Caco-2 (cell line): ENCODE results near the gene DNAH1. TPM values are rescaled to one million over a fixed set of nuclear protein-coding genes. Genes with fewer than 3 reads are reported as not detected.

Experiments
- BruUV-seq: library from RNA; stranded (reverse); fragments of 400-500 nt; replicated peaks from 2 replicates; lab custom pipeline; 2021; lab: Mats Ljungman, UMichigan
- CTCF ChIA-PET: fragments of 300-600 bp; sonication (Branson Sonifier 250); formaldehyde crosslinking; loops from one replicate; lab custom pipeline; 2022; ENCODE audit warnings: antibody characterized with exemption; lab: Charles Lee
- POLR2A ChIA-PET: fragments of 300-600 bp; sonication (Branson Sonifier 250); formaldehyde crosslinking; loops from one replicate; lab custom pipeline; 2022; ENCODE audit warnings: antibody characterized with exemption; lab: Charles Lee
- DNase-seq, 2 experiments: peaks; one replicate each; pipeline versions ENCODE4 v3.0.0 to v3.0.0-alpha.2; 2020 to 2022
- H3K27me3 ChIP-seq: replicated peaks from 2 replicates; pipeline ENCODE4 v1.6.0; 2011; ENCODE audit warnings: low read length; ENCODE audit not compliant: control insufficient read depth, insufficient read depth
- H3K36me3 ChIP-seq: 2 replicates; pipeline ENCODE4 v1.5.1; 2011; ENCODE audit warnings: low read length; ENCODE audit not compliant: control insufficient read depth, insufficient read depth
- H3K4me1 ChIP-seq: fragments of 250-450 bp; sonication (Bioruptor Pico); 2 replicates; pipeline ENCODE4 v1.5.1; 2020; ENCODE audit warnings: mild to moderate bottlenecking
- H3K4me3 ChIP-seq: 2 replicates; pipeline ENCODE4 v1.5.1; 2011; ENCODE audit warnings: low read depth, mild to moderate bottlenecking, control low read depth, low read length
- H3K9me3 ChIP-seq: fragments of 250-450 bp; sonication (Bioruptor Pico); 2 replicates; pipeline ENCODE4 v1.5.1; 2020; ENCODE audit warnings: mild to moderate bottlenecking, moderate library complexity
- H3K27ac Mint-ChIP-seq: one replicate; pipeline ENCODE4 v1.8.0; 2022; ENCODE audit warnings: mixed read lengths; ENCODE audit not compliant: unreplicated experiment
- H3K27me3 Mint-ChIP-seq: one replicate; pipeline ENCODE4 v1.8.0; 2022; ENCODE audit warnings: mixed read lengths; ENCODE audit not compliant: insufficient read depth, unreplicated experiment
- H3K36me3 Mint-ChIP-seq: one replicate; pipeline ENCODE4 v1.8.0; 2022; ENCODE audit warnings: mild to moderate bottlenecking, mixed read lengths; ENCODE audit not compliant: insufficient read depth, unreplicated experiment
- H3K4me1 Mint-ChIP-seq: one replicate; pipeline ENCODE4 v1.8.0; 2022; ENCODE audit warnings: low read depth, mixed read lengths; ENCODE audit not compliant: unreplicated experiment
- H3K4me3 Mint-ChIP-seq: one replicate; pipeline ENCODE4 v1.8.0; 2022; ENCODE audit warnings: mild to moderate bottlenecking, moderate library complexity, mixed read lengths; ENCODE audit not compliant: unreplicated experiment
- H3K9me3 Mint-ChIP-seq: one replicate; pipeline ENCODE4 v1.8.0; 2022; ENCODE audit warnings: mixed read lengths; ENCODE audit not compliant: unreplicated experiment
- intact Hi-C: fragments of 100-400 bp; cut with micrococcal nuclease; formaldehyde crosslinking; loops from one replicate; pipeline ENCODE4 v1.10.0; 2022; ENCODE audit not compliant: unreplicated experiment
- total RNA-seq: library from RNA; stranded (reverse); gene quantifications from 2 replicates; pipeline ENCODE4 v1.2.3, GENCODE V29; 2022
- TF ChIP-seq, protein P1 (sequence below), 2 experiments: fragments of 200-600 bp in 1 of 2; IDR thresholded peaks; 1 replicate in 1 of 2; 2 replicates in 1 of 2; pipeline versions ENCODE4 v1.5.1 to v1.8.0; 2011 to 2022; ENCODE audit warnings: antibody characterized with exemption in 1 of 2, control low read depth in 1 of 2, inconsistent platforms in 1 of 2, low read depth in 1 of 2, low read length in 1 of 2, mild to moderate bottlenecking in 1 of 2, moderate library complexity in 1 of 2; ENCODE audit not compliant: insufficient read depth in 1 of 2, severe bottlenecking in 1 of 2, unreplicated experiment in 1 of 2

The DNAH1 gene
- total RNA-seq, 1 experiment from 2014 or later = 4.1 TPM

DNA sequence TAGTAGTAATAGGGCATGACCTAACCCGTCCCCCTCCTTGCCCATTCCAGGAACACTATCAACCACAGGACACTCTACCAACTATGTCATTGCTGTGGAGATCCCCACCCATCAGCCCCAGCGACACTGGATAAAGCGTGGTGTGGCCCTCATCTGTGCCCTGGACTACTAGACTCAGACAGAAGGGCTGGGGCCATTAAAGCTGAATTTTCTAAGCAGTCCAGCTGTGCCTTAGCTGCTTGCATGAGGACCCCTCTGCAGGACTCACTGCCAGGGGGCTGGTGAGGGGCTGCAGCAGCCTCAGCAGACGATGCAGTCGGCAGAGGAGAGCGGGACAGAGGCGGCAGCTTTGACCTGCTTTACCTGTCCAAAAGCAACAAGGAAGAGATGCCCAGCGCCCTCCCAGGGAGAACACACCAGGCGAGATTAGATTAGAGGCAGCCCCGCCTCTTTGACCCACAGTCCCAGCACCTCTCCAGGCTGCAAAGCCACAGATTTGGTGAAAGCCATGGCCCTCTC lies 84.2 kb downstream of the DNAH1 start:
- H3K9me3 Mint-ChIP-seq = no peaks in the 10 kb centered on the region
- DNase-seq = no peak
- H3K4me1 Mint-ChIP-seq = no peaks in the 10 kb centered on the region
- H3K36me3 Mint-ChIP-seq = peaks cover 22% of the 10 kb centered on the region
- no TSS peak for BruUV-seq
- intact Hi-C loops = no loop called here
- H3K4me3 Mint-ChIP-seq = no peak overlapping the region
- POLR2A ChIA-PET = no interaction called here
- Histone ChIP-seq H3K4me3 (no peak overlapping the region), H3K36me3 (no peaks in the 10 kb centered on the region), H3K4me1 (no peaks in the 10 kb centered on the region), H3K9me3 (no peaks in the 10 kb centered on the region), H3K27me3 (no peaks in the 10 kb centered on the region)
- CTCF ChIA-PET = no interaction called here
- no peaks in the 10 kb centered on the region for H3K27me3 Mint-ChIP-seq
- TF ChIP-seq, protein P1, sequence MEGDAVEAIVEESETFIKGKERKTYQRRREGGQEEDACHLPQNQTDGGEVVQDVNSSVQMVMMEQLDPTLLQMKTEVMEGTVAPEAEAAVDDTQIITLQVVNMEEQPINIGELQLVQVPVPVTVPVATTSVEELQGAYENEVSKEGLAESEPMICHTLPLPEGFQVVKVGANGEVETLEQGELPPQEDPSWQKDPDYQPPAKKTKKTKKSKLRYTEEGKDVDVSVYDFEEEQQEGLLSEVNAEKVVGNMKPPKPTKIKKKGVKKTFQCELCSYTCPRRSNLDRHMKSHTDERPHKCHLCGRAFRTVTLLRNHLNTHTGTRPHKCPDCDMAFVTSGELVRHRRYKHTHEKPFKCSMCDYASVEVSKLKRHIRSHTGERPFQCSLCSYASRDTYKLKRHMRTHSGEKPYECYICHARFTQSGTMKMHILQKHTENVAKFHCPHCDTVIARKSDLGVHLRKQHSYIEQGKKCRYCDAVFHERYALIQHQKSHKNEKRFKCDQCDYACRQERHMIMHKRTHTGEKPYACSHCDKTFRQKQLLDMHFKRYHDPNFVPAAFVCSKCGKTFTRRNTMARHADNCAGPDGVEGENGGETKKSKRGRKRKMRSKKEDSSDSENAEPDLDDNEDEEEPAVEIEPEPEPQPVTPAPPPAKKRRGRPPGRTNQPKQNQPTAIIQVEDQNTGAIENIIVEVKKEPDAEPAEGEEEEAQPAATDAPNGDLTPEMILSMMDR (IDR thresholded peaks at IDR 0.05; ENCODE audit: insufficient read depth in 1 of 2, low read depth in 1 of 2, low read length in 1 of 2, severe bottlenecking in 1 of 2, unreplicated experiment in 1 of 2) = no peak
- no peak overlapping the region for H3K27ac Mint-ChIP-seq

DNA sequence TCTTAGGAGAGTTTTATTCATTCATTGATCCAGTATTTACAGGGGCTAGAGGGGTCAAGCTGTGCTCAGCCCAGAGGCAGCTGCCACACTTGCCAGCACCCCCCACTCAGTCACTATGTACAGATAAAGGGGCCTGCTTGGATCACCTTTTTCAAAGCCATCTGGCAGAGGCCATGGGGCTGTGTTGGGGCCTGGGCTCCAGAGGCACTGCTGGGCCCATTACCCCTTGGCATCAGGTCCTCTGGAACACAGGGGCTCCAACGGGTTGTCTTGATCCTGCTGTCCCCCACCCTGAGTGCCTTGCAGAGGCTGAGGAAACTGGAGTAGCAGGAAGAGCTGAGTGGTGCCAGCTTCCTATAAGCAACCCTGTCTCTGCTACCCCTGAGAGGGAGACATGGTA lies 84.9 kb downstream of the DNAH1 start:
- Mint-ChIP-seq H3K27ac (no peak overlapping the region), H3K4me1 (no peaks in the 10 kb centered on the region), H3K4me3 (no peak overlapping the region), H3K36me3 (peaks cover 22% of the 10 kb centered on the region), H3K27me3 (no peaks in the 10 kb centered on the region), H3K9me3 (no peaks in the 10 kb centered on the region)
- Histone ChIP-seq H3K36me3 (peaks cover under 1% of the 10 kb centered on the region; the same call in 1 of the 2 replicates), H3K9me3 (no peaks in the 10 kb centered on the region), H3K4me3 (no peak overlapping the region), H3K4me1 (no peaks in the 10 kb centered on the region), H3K27me3 (no peaks in the 10 kb centered on the region)
- intact Hi-C loops = no loop called here
- POLR2A ChIA-PET = no interaction called here
- BruUV-seq = no TSS peak
- no peak for DNase-seq
- CTCF ChIA-PET = no interaction called here
- TF ChIP-seq, protein P1 (IDR thresholded peaks at IDR 0.05; ENCODE audit: insufficient read depth in 1 of 2, low read depth in 1 of 2, low read length in 1 of 2, severe bottlenecking in 1 of 2, unreplicated experiment in 1 of 2) = no peak

DNA sequence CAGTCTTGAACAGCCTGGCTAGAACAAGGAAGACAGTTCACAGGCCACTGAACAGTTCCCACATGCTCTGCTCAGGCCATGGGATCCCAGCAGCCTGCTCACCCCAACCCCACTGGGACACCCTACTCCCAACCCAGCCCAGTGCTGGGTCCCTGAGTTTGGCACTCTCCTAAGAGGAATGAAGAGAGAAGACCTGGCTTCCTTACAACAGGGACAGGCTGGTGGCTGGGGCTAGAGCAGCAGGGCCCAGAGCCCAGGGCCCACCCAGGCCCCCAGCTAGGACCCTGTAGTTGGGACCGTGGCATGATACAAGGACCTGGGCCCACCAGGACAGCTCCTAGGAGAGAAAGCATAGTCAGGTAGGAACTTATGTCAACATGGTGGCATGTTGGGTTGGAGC lies 85.4 kb downstream of the DNAH1 start:
- H3K4me3 Mint-ChIP-seq = no peak overlapping the region
- ChIA-PET CTCF (no interaction called here), POLR2A (no interaction called here)
- intact Hi-C loops = no loop called here
- Histone ChIP-seq H3K27me3 (no peaks in the 10 kb centered on the region), H3K4me1 (no peaks in the 10 kb centered on the region), H3K9me3 (no peaks in the 10 kb centered on the region), H3K36me3 (peaks cover 2% of the 10 kb centered on the region; the same call in 1 of the 2 replicates), H3K4me3 (no peak overlapping the region)
- no peaks in the 10 kb centered on the region for H3K4me1 Mint-ChIP-seq
- H3K27me3 Mint-ChIP-seq = no peaks in the 10 kb centered on the region
- H3K36me3 Mint-ChIP-seq = peaks cover 22% of the 10 kb centered on the region
- no TSS peak for BruUV-seq
- H3K27ac Mint-ChIP-seq = no peak overlapping the region
- TF ChIP-seq, protein P1 (IDR thresholded peaks at IDR 0.05; ENCODE audit: insufficient read depth in 1 of 2, low read depth in 1 of 2, low read length in 1 of 2, severe bottlenecking in 1 of 2, unreplicated experiment in 1 of 2) = no peak
- no peak for DNase-seq
- H3K9me3 Mint-ChIP-seq = no peaks in the 10 kb centered on the region
